SK-N-MC (cell line): ENCODE data around the gene MAGEA6.
"Not testable (repeated sequence)": the region's sequence is repeated elsewhere in the genome, so short reads cannot be mapped to it uniquely, and the experiment has no call there.

Source experiments
- DNase-seq: peaks from one replicate; pipeline ENCODE4 v3.0.0-alpha.2; 2011; ENCODE audit warnings: low read depth, low spot score
- H3K27ac ChIP-seq: fragments of 200-600 bp; sonication (generic); 2 replicates; pipeline ENCODE4 v1.5.1; 2016; ENCODE audit warnings: mixed run types
- H3K36me3 ChIP-seq: fragments of 200-600 bp; sonication (generic); 2 replicates; pipeline ENCODE4 v1.6.1; 2017; ENCODE audit warnings: antibody characterized with exemption, low read length, mixed read lengths; ENCODE audit not compliant: insufficient read depth
- H3K4me3 ChIP-seq: fragments of 200-600 bp; sonication (generic); 2 replicates; pipeline ENCODE4 v1.5.1; 2016
- H3K9ac ChIP-seq: fragments of 200-600 bp; sonication (generic); 2 replicates; pipeline ENCODE4 v1.8.0; 2017; ENCODE audit warnings: mixed run types, mixed read lengths; ENCODE audit not compliant: insufficient read length
- H3K9me3 ChIP-seq: fragments of 200-600 bp; sonication (generic); 2 replicates; pipeline ENCODE4 v1.6.1; 2017; ENCODE audit warnings: low read depth, mild to moderate bottlenecking, antibody characterized with exemption, low read length, moderate library complexity, mixed read lengths
- EZH2 ChIP-seq: fragments of 200-600 bp; sonication (generic); IDR thresholded peaks from one replicate; pipeline ENCODE4 v1.6.1; 2017; ENCODE audit warnings: antibody characterized with exemption
- FOXP2 ChIP-seq: optimal IDR thresholded peaks from 2 replicates; pipeline ENCODE3; 2011; ENCODE audit warnings: mild to moderate bottlenecking, moderate library complexity; ENCODE audit not compliant: insufficient read depth; ENCODE audit errors: extremely low read length, control extremely low read depth
- POLR2AphosphoS5 ChIP-seq: IDR thresholded peaks from 2 replicates; pipeline ENCODE4 v1.6.1; 2012; ENCODE audit warnings: mild to moderate bottlenecking, low read depth, low read length, borderline replicate concordance

The MAGEA6 gene, protein sequence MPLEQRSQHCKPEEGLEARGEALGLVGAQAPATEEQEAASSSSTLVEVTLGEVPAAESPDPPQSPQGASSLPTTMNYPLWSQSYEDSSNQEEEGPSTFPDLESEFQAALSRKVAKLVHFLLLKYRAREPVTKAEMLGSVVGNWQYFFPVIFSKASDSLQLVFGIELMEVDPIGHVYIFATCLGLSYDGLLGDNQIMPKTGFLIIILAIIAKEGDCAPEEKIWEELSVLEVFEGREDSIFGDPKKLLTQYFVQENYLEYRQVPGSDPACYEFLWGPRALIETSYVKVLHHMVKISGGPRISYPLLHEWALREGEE

DNA sequence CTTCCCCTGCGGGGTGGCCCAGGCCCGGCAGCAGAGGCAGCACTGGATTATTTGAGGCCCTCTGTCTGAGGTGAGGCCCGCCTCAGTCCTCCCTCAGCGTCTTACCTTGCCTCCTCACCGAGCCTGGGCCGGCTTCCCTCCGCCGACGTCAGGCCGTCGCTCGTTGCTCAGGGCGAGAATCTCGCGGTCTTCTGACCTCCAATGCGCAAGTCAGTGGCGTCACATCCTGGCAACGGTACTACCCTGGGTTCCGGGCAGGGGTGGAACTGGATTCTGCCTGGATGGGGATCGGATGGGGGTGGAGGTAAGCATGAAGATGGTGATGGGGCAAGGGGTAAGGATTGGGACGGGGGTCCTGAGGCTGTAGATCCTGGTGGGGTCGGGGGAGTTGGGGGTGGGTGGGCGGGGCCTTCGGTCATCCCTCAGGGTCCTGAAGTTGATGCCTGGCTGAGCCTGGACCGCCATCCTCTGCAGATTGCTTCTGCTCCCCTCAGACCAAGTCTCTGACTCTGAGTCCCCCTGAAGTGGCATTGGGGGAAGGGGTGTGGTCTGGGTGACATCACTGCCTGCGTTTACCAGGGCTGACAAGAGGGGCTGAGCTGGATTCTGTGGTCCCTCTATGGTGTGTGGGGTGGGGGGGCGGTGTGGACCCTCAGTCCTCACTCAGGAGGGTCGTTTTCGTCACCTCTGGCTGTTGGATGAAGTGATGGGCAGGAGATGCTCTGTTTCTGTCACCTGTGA, at the start of gene MAGEA6:
Gene MAGEA6 (minus strand): TSS at position 141 of the 741 bp plus-strand sequence. CDS start 2,039 bp downstream, outside the sequence.
- H3K9me3 ChIP-seq, H3K4me3 ChIP-seq, H3K36me3 ChIP-seq, H3K27ac ChIP-seq, H3K9ac ChIP-seq, DNase-seq: not testable (repeated sequence)

DNA sequence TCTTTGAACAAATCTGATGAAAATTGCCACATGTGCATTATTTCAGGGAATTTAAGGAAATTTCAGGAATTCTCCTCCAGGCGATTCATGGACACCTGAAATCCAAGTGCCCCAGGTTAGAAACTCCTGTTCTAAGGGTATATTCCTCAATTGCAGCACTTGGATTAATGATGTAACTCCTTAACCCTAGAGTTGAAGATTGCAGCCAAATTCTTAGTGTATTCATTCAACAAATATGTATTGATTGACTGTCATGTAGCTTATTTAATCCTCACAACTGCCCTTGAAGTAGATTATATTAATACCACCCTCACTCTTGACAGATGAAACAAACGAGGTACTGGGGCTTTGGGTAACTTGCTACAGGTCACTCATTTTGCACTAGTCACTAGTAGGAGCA, 49.8 kb upstream of the MAGEA6 start:
- no peak overlapping the region for H3K27ac ChIP-seq
- DNase-seq = no peak
- H3K36me3 ChIP-seq = no peaks in the 10 kb centered on the region
- H3K9ac ChIP-seq = no peak overlapping the region
- TF ChIP-seq FOXP2 (no peak), EZH2 (no peak), POLR2AphosphoS5 (no peak)
- no peak overlapping the region for H3K4me3 ChIP-seq
- no peaks in the 10 kb centered on the region for H3K9me3 ChIP-seq

DNA sequence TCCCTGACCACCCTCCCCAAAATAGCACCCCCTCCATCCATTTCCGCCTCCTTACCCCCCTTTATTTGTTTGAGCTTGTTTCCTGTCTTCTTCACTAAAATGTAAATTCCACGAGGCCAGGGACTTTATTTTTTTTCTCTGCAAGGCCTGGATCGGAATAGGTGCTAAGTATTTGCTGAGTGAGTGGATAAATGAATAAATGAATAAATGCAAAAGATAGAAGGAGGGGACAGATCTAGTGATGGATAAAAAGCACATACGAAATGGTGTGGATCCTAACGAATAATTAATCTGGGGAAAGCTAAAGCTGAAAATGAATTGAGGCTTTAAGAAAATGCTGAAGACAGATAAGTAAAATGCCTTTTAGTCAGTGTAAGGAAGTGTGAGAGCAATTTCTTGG, 48.9 kb upstream of the MAGEA6 start:
- no peaks in the 10 kb centered on the region for H3K9me3 ChIP-seq
- no peak overlapping the region for H3K9ac ChIP-seq
- no peak overlapping the region for H3K4me3 ChIP-seq
- TF ChIP-seq FOXP2 = no peak
- TF ChIP-seq POLR2AphosphoS5 = no peak
- TF ChIP-seq EZH2 = no peak
- no peaks in the 10 kb centered on the region for H3K36me3 ChIP-seq
- no peak for DNase-seq
- H3K27ac ChIP-seq = no peak overlapping the region

DNA sequence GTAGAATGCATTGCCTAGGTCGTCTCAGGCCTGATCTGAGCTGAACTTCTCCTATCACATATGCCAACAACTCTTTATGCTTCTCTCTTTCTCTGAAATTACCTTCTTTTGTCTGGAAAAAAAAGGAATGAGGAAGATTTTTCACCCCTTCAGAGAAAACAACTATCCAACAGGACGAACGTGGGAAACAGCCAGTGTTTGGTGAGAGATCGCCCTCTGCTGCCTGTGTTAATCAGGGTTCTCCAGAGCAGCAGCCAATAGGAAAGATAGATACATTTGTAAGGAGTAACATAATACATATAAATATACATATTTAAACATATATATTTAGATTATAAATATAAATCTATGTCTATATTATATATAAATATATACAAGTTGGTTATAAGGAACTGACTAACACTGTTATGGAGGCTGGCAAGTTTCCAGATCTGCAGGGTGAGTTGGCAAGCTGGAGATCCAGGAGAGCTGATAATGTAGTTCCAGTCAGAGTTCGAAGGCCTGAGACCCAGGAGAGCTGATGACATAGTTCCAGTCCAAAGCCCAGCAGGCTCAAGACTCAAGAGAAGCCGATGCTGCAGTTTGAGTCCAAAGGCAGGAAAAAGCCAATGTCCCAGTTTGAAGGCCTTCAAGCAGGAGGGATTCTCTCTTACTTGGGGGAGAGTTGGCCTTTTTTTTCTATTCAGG, 47.7 kb upstream of the MAGEA6 start:
- no peak for DNase-seq
- Histone ChIP-seq H3K36me3 (no peaks in the 10 kb centered on the region), H3K4me3 (no peak overlapping the region), H3K9me3 (no peaks in the 10 kb centered on the region), H3K9ac (no peak overlapping the region), H3K27ac (no peak overlapping the region)
- TF ChIP-seq POLR2AphosphoS5 (no peak), FOXP2 (no peak), EZH2 (no peak)

DNA sequence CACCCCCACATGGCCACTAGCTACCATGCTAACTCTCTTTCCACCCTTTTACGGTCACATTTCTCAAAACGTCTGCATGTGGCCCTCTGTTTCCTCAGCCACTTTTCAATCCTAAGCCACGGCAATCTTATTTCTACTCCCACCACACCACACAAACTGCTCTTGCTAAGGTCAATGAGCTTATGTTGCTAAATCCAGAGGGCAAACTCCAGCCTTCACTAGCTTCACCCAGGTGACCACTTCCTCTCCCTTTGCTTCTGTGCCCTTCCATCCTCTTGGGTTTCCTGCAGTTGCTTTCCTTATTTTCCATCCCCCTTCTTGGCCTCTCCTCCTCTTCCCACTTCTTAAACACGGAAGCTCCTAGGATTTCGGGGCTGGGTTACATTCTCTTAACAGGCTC, 44.6 kb upstream of the MAGEA6 start:
- H3K9ac ChIP-seq = no peak overlapping the region
- TF ChIP-seq POLR2AphosphoS5 (no peak), FOXP2 (no peak), EZH2 (no peak)
- H3K36me3 ChIP-seq = no peaks in the 10 kb centered on the region
- H3K9me3 ChIP-seq = no peaks in the 10 kb centered on the region
- DNase-seq = no peak
- H3K27ac ChIP-seq = no peak overlapping the region
- H3K4me3 ChIP-seq = no peak overlapping the region

DNA sequence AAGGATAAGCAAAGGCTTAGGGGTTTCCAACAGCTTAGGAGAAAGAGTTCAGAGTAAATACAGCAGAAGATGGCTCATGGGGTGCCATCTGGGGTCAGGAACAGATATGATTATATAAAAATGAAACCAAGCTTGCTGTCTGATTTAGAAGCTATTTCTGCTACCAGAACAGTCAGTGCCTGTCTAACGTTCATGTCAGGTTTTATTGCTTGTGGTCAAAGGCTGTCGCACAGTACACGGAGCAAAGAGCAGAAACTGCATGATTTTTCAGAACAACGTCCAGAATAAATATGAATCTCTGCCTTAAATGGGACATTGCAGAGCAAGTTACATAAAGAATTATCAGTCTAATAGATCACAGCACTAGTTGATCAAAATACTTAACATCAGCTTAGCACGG, 43.7 kb upstream of the MAGEA6 start:
- TF ChIP-seq FOXP2 (no peak), POLR2AphosphoS5 (no peak), EZH2 (no peak)

DNA sequence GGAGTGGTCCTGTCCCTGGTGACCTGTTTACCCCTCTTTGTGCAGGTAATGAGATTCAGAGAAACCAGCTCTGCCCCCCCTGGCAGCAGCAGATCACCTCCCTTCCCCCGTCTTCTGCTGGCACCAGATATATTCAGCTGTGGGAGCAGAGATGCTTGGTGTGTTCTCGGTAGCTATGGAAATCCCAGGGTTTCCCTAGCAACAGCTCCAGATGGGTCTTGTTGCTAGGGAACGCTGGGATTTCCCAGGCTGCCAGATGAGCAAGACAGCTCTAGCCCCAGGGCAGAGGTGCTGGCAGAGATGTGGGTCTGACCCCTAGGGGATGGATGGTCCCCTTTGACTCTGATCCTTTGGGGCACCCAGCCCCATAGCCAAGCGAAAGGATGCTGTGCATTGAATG, 40.9 kb upstream of the MAGEA6 start:
- H3K4me3 ChIP-seq = no peak overlapping the region
- H3K36me3 ChIP-seq = no peaks in the 10 kb centered on the region
- no peak for DNase-seq
- no peak overlapping the region for H3K27ac ChIP-seq
- TF ChIP-seq POLR2AphosphoS5 = no peak
- TF ChIP-seq FOXP2 = no peak
- TF ChIP-seq EZH2 = no peak
- no peaks in the 10 kb centered on the region for H3K9me3 ChIP-seq
- H3K9ac ChIP-seq = no peak overlapping the region

More for the DNA sequence above, 43.7 kb upstream of the MAGEA6 start:
- Histone ChIP-seq H3K4me3 (no peak overlapping the region), H3K9ac (no peak overlapping the region), H3K27ac (no peak overlapping the region), H3K36me3 (no peaks in the 10 kb centered on the region), H3K9me3 (no peaks in the 10 kb centered on the region)
- DNase-seq = no peak

DNA sequence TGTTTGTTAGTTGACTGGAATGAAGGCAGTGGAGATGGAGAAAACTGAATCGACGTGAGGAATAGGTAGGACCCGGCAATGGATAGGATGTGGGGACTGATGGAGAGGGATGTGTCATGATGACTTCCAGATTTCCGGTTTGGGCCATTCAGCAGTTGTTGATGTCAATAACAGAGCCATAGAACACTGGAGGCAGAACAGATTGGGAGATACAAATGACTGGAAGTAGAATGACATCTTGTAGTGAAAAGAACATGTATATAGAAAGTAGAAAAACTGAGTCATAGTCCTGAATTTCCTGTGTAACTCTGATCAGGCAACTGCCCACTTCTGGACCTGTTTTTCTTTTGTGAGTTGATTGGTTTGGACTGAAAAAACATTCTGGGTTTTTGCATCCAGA, 36.5 kb upstream of the MAGEA6 start:
- no peaks in the 10 kb centered on the region for H3K36me3 ChIP-seq
- H3K9me3 ChIP-seq = no peaks in the 10 kb centered on the region
- no peak for DNase-seq
- no peak overlapping the region for H3K4me3 ChIP-seq
- H3K9ac ChIP-seq = no peak overlapping the region
- H3K27ac ChIP-seq = no peak overlapping the region
- TF ChIP-seq EZH2 (no peak), FOXP2 (no peak), POLR2AphosphoS5 (no peak)
